Measurements from ENCODE around the gene ZNF28.
"Not testable (repeated sequence)": the region's sequence is repeated elsewhere in the genome, so short reads cannot be mapped to it uniquely, and the experiment has no call there.

GRCh38 chr19:52856540-52857377 lies 35.3 kb upstream of the ZNF28 start:
- not testable (repeated sequence) for TF ChIP-seq CTCF, POLR2AphosphoS5 (IDR thresholded peaks at IDR 0.05)

Data from upper lobe of left lung (tissue), 4 donors.